ENCODE results near the gene SART1.

GRCh38 chr11:66002648-66003225 lies 41.2 kb downstream of the SART1 start:
- TF ChIP-seq CTCF (IDR thresholded peaks at IDR 0.05; ENCODE audit: insufficient read depth, low read length, poor library complexity, severe bottlenecking): no peak
- no peak for TF ChIP-seq EZH2phosphoT487 (conservative IDR thresholded peaks at IDR 0.05; ENCODE audit: low read length)
